HL-60/S4 treated with phorbol 12-myristate 13-acetate at 8.2 ng/mL for 4 days and 3 days (cell line): ENCODE results near the gene ASCL5.

ENCODE experiments used
- in situ Hi-C: fragments of 300-500 bp; cut with MboI; formaldehyde crosslinking; loops from 2 replicates; pipeline ENCODE4 v1.15.0; 2022; ENCODE audit warnings: low sequenced_read_pairs

Gene ASCL5

DNA sequence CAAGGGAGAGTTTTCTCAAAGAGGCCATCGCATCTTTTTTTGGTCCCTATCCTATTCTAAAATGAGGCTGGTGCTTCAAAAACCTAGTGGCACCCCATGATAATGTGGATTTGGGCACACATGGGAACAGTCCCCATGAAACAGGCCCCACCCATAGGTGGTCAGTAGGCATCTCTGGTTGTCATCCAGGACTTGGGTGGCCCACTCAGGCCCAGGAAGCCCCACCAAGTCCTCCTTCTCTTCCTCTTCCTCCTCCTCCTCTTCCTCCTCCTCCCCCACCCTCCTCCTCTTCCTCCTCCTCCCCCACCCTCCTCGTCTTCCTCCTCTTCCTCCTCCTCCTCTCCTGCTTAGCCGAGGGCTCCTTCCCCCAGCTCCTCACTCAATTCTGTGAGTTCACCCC lies 15.3 kb downstream of the ASCL5 start:
- in situ Hi-C loops = no loop called here

DNA sequence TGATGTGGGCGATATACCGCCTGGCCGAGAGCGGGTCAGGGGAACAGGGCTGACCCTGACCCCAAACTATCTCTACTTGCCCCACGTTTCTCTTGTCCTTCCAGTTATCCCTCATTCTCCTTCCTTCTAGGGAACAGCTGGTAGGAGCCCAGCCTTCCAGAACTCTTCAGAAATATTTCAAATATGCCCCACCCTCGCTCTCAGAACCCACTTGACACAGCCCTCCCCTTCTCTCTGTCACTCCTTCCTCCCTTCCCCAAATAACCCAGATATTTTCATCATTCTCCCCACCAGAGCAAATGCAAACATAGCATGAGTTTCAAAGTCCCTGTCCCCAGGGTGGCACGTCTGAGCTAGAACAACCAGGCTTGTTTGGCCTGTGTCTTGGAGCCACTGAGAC lies 15.8 kb downstream of the ASCL5 start:
- in situ Hi-C loops = no loop called here

DNA sequence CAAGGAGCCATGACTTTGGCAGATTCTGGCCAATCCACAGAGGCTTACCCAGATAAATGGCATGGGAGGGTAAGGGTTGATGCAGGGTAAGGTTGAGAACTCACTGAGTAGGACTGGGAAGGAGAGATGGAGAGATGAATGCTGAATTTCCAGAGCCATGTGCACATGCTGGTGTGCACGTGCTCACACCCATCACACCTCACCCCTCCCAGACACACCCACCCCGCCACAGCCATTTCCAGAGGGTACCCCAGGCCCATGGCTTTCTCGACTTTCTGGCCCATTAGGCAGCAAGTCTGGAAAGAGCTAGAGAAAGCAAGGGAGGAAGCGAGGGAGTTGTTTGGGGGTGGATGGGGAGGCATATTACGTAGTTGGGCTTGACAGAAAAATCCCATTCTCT lies 16.4 kb downstream of the ASCL5 start:
- in situ Hi-C loops = no loop called here

DNA sequence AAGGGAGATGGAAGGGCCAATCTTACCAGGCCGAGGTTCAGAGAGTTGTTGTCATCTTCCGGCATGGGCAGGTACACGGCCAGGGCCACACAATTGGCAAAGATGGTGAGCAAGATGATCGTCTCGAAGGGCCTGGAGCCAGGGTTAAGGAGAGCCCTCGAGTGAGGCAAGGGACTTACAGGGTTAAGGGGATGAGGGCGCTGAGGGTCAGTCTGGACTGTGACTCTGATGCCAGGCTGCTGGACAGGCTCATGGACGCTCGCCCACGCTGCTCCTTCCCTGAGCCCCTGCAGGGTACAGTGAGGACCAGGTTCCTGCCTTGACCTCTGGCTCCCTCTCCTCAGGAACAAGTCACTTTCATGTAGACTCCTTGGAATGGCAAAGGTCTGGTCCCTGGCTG lies 16.8 kb downstream of the ASCL5 start:
- in situ Hi-C loops = no loop called here

DNA sequence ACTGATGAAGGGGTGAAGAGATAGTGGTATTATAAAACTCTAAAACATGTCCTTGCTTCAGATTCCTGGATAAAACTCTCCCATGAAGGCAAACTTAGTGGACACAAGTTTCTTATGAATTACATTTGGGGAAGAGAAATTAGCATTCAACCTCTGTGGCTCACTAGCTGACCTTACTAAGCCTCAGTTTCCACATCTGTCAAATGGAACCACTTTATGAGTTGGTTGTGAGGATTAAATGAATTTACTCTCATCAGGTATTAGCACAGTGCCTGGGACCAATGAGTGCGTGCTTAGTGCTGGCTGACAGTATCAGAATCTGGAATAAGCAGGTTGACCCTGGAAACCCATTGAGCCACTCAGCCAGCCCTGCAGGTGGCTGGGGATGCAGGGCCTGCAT lies 17.3 kb downstream of the ASCL5 start:
- in situ Hi-C loops = no loop called here

DNA sequence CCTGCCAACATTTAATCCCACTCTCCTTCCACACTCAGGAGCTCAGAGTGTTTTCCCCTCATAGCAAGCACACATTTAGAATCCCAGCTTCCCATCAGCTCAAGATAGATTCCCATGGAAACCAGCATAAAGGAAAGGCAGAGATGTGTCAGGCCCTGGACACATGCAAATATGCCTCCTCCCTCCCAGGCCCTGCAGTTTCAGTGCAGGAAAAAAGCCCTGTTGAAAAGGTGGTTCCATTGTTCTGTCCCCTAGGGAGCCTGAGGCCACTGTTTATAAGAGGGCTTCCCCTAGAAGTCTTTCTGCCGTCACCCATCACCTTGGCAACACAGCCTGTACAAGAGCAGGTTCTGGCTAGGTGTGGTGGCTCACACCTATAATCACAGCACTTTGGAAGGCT lies 18.4 kb downstream of the ASCL5 start:
- in situ Hi-C loops = no loop called here

DNA sequence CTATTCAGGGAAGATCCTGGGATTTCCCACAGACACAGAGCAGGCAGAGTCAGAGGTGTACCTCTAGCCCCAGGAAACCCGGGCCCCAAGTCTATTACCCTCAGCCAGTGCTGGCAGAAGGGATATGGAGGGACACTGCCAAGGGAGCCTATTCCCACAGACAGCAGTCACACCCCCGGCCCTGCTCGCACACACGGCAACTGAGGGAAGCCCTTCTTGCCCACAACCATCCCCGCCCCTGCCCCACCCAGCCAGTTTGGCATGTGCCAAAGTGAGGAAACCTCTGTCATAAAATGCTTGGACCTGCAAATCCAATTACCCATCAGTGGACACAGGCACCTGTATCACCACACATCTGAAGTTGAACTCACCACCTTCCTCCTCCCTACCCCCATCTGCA lies 21.3 kb downstream of the ASCL5 start:
- in situ Hi-C loops = no loop called here

DNA sequence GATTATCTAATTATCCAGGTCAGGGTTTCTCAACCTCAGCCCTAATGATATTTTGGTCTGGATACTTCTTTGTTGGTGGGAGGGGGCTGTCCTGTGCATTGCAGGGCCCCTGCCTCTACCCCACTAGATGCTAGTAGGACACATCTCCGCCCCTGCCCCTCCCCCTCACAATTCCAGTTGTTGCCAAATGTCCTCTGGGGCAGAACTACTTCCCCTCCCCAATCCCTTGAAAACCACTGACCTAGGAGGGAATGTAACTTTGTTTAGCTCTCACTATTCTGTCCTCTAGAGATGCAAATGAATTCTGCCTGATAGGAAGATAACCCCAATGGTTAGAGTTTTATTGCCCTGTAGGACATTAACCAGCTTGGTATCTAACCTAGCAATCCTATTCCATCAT lies 22.8 kb downstream of the ASCL5 start:
- in situ Hi-C loops = no loop called here

DNA sequence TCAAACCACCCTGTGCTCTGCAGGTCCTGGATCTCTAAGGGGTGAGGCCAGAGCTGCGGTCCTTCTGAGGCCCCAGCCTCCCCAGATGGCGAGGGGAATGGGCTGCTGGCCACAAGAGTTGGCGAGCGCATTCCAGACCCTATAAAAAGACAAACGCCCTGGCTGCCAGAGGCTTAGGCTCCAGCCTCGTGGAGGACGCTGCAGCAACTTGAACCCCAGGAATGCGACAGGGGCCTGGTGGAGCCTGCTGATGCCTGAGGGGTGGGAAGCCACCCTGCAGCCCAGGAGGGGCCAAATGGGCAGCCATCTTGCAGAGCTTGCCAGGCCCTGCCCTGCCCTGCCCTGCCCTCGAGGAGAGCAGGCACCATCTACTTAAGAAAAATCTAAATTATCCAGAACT lies 23.3 kb downstream of the ASCL5 start:
- in situ Hi-C loops = no loop called here

DNA sequence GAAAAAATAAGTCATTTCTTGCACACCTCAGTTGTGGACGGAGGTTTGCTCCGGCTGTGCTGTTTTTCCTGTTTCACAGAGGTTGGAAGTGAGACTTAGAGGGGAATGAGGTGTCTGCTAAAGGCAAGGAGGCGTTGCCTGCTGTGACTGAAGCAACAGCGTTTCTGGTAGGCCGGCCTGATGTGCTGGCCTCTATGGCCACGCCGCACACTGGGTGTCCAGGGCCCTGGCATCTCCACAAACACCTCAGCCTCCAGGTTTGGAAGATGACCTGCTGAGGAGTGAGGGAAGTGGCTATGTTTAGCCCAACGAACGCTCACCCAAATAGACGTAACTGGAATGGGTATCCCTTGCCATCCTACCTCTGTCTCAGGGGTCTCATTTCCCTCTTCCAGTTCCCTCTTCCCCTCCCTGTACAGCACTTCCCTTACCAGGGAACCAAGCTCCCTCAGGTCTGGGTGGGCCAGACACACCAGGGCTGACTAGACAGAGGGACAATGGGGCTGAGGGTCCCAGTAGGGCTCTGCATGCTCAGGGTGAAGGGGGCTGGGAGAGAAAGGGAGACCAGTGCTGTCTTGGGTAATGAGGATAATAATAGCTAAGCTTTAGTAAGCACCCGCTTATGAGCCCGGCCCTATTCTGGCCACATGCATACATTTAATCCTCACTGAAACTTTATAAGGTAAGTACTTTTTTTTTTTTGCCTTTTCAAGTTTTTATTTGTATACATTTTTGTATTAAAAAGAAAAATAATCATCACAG lies 26.6 kb downstream of the ASCL5 start:
- in situ Hi-C loops = no loop called here

DNA sequence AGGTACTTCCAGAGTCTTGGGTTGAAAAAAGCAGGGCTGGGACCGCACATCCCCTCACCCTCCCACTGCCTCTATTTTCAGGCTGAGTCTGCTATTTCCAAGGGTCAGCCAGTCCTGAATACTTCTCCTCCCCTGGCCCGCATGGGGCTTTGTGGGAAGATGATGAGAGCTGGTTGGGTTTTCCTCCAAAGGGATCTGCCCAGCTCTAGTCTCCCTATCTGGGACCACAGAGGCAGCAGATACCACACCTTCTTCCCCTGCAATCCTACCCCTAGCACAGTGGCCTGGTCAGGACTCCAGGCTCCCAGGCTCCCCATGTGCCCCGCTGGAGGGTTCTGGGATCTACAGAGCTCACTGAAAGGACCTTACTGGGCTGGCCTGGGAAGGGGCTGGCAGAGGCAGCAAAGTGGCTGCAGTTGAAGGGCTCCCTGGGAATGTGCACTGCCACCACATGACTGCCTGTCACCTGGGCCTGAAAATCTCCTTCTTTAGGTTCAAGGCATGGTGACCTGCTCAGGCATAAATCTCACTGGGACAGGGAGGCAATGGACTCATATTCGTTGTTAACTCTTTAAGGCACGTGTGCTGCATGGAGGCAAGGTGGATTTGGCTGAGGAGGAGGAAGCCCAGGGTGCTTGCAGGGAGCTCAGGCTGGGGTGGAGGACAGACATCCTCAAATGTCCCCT lies 27.8 kb downstream of the ASCL5 start:
- in situ Hi-C loops = no loop called here

DNA sequence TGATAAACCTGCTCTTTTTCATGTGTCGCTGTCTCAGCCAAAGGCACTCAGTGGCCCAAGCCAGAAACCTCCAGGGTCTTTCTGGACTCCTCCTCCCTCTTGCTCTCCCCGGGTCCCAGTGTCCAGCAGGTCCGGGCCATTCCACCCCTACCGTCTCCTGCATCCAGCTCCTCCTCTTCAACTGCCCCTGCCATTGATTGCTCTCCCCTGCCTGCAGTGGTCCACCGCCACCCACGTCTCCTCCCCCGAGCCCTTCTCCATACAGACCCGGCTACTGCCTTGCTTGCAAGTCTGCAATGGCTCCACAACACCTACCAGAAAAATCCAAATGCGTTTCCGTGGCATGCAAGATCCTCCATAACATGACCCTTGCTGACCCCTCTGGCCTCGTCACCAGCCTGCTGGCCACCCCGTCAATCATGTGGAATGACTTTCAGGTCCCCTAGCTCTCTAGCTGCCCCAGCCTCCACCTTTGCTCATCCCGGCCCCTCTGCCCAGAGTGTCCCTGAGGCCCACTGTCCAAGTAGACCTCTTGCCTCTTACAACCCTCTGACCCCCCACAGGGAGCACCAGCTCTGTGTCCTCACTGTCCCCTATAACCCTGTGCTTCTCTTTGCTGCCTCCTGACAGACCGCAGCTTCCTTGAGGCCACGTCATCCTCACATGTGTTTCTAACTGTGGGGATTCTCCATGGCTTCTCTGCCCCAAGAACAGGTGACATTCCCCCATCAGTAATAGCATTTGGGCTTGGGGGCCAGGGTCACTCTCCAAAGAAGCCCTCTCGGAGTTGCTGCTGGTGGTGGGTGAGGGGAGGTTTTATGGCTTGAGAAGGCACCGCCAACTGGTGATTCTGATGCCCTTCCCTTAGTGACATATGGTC lies 29.8 kb downstream of the ASCL5 start:
- in situ Hi-C loops = no loop called here

DNA sequence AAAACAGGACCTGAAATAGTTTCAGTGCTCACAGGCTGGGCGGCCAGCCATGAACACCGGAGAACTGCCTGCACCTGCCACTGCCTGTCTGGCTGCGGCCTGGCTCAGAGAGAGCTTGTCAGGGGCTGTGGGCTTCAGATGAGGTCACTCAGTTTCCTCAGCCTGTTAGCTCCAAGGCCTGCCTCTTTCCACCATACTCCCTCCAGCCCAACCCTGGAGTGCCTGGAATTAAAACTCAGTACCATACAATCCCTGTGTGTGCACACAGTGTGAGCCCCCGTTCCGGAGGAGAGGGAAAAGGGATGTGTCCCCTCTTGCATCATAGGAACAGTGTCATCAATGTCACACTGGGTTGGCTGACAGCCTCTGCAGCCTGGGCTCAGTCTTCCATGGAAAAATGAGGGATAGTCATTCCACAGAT lies 30.9 kb downstream of the ASCL5 start:
- in situ Hi-C loops = no loop called here

DNA sequence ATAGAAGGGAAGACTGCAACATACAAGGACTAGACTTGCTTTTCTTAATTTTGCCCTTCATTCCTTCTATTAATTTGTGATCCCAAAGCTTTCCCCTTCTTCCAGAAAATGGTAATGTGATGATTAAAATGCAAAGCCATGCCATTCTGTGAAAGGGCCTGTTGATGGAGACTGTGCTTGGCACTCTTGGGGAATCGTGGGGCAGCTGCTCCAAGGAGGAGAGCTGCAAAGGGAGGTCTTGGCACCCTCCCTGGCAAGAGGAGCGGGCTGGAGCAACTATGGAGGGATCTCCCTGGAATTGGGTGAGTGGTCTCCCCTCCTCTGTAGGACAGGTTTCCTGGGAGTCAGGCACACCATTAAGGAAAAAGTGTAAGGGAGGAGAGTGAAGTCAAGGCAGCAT lies 31.4 kb downstream of the ASCL5 start:
- in situ Hi-C loops = no loop called here

DNA sequence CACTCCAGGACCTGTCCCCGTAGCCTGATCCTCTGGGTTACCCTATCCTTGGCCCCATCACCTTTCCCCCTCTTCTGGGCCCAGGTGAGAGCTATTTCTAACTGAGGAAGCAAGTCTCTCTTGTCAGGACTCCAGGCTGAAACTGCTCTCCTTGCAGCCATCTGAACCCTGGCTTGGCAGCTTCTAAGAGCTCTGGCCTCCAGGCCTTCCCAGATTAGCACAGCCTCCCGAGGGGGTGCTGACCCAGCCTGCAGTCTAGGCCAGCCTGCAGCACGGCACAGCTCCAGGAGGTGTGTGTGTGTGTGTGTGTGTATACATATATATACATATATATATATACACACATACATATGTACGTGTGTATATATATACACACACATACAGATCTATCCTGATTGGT lies 32.2 kb downstream of the ASCL5 start:
- in situ Hi-C loops = no loop called here

DNA sequence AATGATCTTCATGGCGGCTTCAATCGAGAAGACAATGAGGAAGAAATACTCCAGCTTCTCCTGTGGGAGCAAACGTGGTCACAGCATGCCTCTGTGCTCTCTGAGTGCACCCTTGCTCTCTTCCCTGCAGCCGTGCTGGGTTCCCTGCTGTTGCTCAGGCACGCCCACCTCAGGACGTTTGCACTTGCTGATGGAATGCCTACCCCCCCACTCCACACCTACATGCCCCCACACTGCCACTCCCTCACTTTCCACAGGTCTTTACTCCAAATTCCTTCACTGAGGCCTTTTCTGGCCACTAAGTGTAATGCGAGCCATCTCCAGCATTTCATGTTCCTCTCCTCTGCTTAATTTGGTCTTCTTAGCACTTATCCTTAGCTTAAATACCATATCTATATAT lies 33.0 kb downstream of the ASCL5 start:
- in situ Hi-C loops = no loop called here

DNA sequence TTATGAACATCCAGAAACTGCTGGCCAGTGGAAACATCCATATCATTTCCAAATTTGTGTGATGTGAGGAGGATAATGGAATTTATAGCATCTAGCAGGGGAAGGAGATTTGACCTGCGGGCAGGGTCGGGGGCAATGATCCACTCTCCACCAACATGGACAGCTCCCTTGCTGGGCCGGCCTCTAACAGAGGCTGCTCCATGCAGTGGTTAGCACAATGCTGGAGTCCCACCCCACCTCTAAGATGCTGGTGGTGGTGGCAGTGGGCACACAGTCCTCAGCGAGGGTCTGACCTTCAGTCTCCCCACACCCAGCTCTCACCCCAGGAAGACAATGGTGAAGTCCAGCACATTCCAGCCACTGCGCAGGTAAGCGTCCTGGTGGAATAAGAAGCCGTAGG lies 33.4 kb downstream of the ASCL5 start:
- in situ Hi-C loops = no loop called here

DNA sequence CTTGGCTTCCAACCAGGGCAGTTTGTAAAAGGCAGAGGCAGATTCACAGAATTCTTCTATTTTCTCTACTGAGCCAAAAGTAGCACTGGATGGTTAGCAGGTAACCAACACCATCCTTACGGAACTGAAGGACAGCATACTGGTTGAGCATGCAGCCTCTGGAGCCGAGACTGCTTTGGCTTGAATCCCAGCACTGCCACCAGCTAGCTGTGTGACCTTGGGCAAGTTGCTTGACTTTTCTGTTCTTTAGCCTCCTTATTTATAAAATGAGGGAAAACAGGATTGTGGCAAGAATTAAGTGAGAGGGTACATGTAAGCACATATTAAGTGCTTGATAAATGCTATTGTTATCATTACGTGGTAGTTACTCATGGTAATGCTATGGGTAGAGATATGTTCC lies 34.2 kb downstream of the ASCL5 start:
- in situ Hi-C loops = no loop called here

DNA sequence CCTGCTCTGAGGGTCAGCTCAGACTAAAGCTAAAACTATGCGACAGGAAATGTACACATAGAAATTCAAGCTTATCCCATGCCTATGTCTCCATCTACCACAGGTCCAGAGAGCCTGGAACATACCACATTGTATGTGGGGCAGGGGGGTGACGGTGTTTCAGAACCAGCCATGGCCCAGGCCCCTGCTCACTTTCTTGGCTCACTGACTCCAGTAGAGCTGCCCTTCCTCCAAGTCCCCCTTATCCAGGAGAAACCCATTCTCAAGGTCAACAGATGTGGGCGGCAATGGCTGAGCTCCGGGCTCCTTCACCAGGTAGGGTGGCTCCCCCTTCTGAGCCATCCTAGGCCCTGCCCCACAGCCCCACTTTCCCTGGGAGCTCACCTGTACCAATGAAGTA lies 35.7 kb downstream of the ASCL5 start:
- in situ Hi-C loops = no loop called here

DNA sequence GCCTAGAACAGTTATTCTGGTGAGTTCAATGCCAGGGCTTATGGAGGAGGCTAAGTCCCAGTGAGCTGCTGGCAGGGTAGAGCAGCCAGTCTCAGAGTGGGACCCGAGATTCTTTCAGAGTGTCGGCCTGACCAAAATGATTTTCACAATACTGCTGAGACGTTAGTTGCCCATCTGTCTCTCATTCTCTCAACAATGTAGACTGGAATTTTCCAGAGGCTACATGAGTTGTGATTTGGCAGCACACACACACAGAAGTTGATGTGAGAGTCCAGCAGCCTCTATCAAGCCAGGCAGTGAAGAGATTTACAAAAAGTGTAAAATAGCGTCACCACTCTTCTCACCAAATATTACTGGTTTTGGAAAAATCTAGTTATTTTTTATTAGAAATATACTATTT lies 36.4 kb downstream of the ASCL5 start:
- in situ Hi-C loops = no loop called here

DNA sequence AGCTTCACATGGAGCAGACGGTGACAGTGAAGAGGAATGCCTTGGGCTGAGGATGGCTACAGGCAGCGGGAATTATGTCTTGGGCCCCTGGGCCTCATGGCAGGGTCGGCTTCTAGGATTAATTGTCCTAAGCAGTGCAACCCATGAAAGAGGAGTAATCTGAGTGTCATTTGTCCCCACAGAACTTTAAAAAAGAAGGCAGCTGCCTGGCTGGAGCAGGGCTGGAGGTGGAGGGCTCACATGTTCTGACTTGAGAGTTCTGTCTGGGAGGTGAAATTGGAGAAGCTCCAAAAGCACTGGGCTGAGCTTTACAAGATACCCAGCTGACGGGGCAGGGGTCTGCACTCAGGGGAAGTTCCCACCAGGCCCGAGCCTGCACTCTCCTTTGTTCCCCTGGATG lies 37.4 kb downstream of the ASCL5 start:
- in situ Hi-C loops = no loop called here
